CD14-positive monocyte (primary cell): ENCODE results near the gene MFAP3. TPM values are rescaled to one million over a fixed set of nuclear protein-coding genes. Genes with fewer than 3 reads are reported as not detected.

Source experiments
- DNase-seq, 3 donors: peaks; one replicate each; pipeline ENCODE4 v3.0.0-alpha.2; 2011 to 2022
- H2AFZ ChIP-seq: 2 replicates; pipeline ENCODE4 v1.6.0; 2012; ENCODE audit warnings: mild to moderate bottlenecking, low read depth, low read length, inconsistent platforms; ENCODE audit not compliant: insufficient read depth, poor library complexity, severe bottlenecking
- H3K27ac ChIP-seq, 2 donors: 1 replicate in 1 of 2; 2 replicates in 1 of 2; pipeline ENCODE4 v1.5.1; 2012 to 2013; ENCODE audit warnings: low read length in 2 of 2, control low read depth in 1 of 2, inconsistent platforms in 1 of 2, low read depth in 1 of 2, mild to moderate bottlenecking in 1 of 2
- H3K27me3 ChIP-seq, 2 donors: one replicate each; pipeline versions ENCODE4 v1.6.0 to v1.6.1; 2011 to 2013; ENCODE audit warnings: low read length in 2 of 2; ENCODE audit not compliant: control insufficient read depth in 2 of 2, insufficient read depth in 2 of 2
- H3K36me3 ChIP-seq, 2 donors: replicated peaks in 1 of 2; 1 replicate in 1 of 2; 2 replicates in 1 of 2; pipeline versions ENCODE4 v1.5.1 to v1.6.1; 2012 to 2013; ENCODE audit warnings: low read length in 2 of 2, control low read depth in 1 of 2, inconsistent platforms in 1 of 2, mild to moderate bottlenecking in 1 of 2; ENCODE audit not compliant: insufficient read depth in 2 of 2, control insufficient read depth in 1 of 2
- H3K4me1 ChIP-seq, 2 donors: 1 replicate in 1 of 2; 2 replicates in 1 of 2; pipeline versions ENCODE4 v1.5.1 to v1.6.1; 2012 to 2013; ENCODE audit warnings: low read length in 2 of 2, control low read depth in 1 of 2, inconsistent platforms in 1 of 2, mild to moderate bottlenecking in 1 of 2, moderate library complexity in 1 of 2; ENCODE audit not compliant: insufficient read depth in 2 of 2, control insufficient read depth in 1 of 2
- H3K4me2 ChIP-seq: replicated peaks from 2 replicates; pipeline ENCODE3; 2012; ENCODE audit warnings: low read length, moderate library complexity, mild to moderate bottlenecking; ENCODE audit not compliant: poor library complexity, severe bottlenecking; ENCODE audit errors: extremely low read depth
- H3K4me3 ChIP-seq, 3 experiments: fragments of 200-600 bp in 1 of 3; sonication (generic) in 1 of 3; replicated peaks in 1 of 3; 1 replicate in 2 of 3; 2 replicates in 1 of 3; pipeline ENCODE4 v1.5.1; 2011 to 2013; ENCODE audit warnings: low read length in 3 of 3, mild to moderate bottlenecking in 3 of 3, control low read depth in 2 of 3, low read depth in 2 of 3, inconsistent platforms in 1 of 3, moderate library complexity in 1 of 3
- H3K79me2 ChIP-seq: 2 replicates; pipeline ENCODE4 v1.6.0; 2012; ENCODE audit warnings: mild to moderate bottlenecking, control low read depth, inconsistent platforms, low read length, moderate library complexity; ENCODE audit not compliant: insufficient read depth
- H3K9ac ChIP-seq: 2 replicates; pipeline ENCODE4 v1.6.0; 2017; ENCODE audit warnings: low read length, mild to moderate bottlenecking; ENCODE audit not compliant: insufficient read depth, poor library complexity, severe bottlenecking
- H3K9me3 ChIP-seq, 2 donors: replicated peaks in 1 of 2; 1 replicate in 1 of 2; 2 replicates in 1 of 2; pipeline versions ENCODE4 v1.5.1 to v1.6.1; 2012 to 2013; ENCODE audit warnings: low read length in 2 of 2, control low read depth in 1 of 2; ENCODE audit not compliant: control insufficient read depth in 1 of 2, insufficient read depth in 1 of 2
- H4K20me1 ChIP-seq: 2 replicates; pipeline ENCODE4 v1.6.0; 2012; ENCODE audit warnings: mild to moderate bottlenecking, low read length, control low read depth, moderate library complexity; ENCODE audit not compliant: insufficient read depth
- H3K27ac Mint-ChIP-seq, 7 donors: one replicate each; pipeline ENCODE4 v1.8.0; 2020; ENCODE audit warnings: mild to moderate bottlenecking in 7 of 7, mixed read lengths in 7 of 7, moderate library complexity in 6 of 7, inconsistent platforms in 2 of 7
- H3K27me3 Mint-ChIP-seq, 3 donors: one replicate each; pipeline ENCODE4 v1.8.0; 2021 to 2022; ENCODE audit warnings: low read depth in 3 of 3, mild to moderate bottlenecking in 3 of 3, mixed read lengths in 3 of 3, moderate library complexity in 3 of 3, inconsistent platforms in 1 of 3
- H3K36me3 Mint-ChIP-seq, 2 donors: one replicate each; pipeline ENCODE4 v1.8.0; 2020; ENCODE audit warnings: mixed read lengths in 2 of 2, inconsistent platforms in 1 of 2, mild to moderate bottlenecking in 1 of 2
- H3K4me1 Mint-ChIP-seq: one replicate; pipeline ENCODE4 v1.8.0; 2020; ENCODE audit warnings: mild to moderate bottlenecking, mixed read lengths
- H3K4me3 Mint-ChIP-seq, 2 donors: one replicate each; pipeline ENCODE4 v1.8.0; 2020; ENCODE audit warnings: mild to moderate bottlenecking in 2 of 2, mixed read lengths in 2 of 2, moderate library complexity in 1 of 2
- H3K9me3 Mint-ChIP-seq, 7 donors: one replicate each; pipeline ENCODE4 v1.8.0; 2020 to 2022; ENCODE audit warnings: mixed read lengths in 7 of 7, mild to moderate bottlenecking in 6 of 7, moderate library complexity in 6 of 7, inconsistent platforms in 2 of 7
- CTCF ChIP-seq: fragments of 200-600 bp; IDR thresholded peaks from one replicate; pipeline ENCODE4 v1.8.0; 2022; ENCODE audit warnings: antibody characterized with exemption, mild to moderate bottlenecking
- WGBS: methylation state at CpG from one replicate; pipeline ENCODE4 v1.1.5; 2013; ENCODE audit warnings: missing lambda C conversion rate; ENCODE audit not compliant: insufficient coverage; 5-methylcytosine and 5-hydroxymethylcytosine counted together
- intact Hi-C, 2 donors: fragments of 100-400 bp; cut with micrococcal nuclease; formaldehyde crosslinking; loops; one replicate each; pipeline versions ENCODE4 v1.15.0 to v1.15.1; 2023
- polyA plus RNA-seq, 3 donors: library from polyadenylated mRNA; depleted of rRNA in 1 of 3; unstranded in 2 of 3; stranded (reverse) in 1 of 3; fragments of 300-500 nt in 2 of 3; fragments of >200 nt in 1 of 3; fragmentation: Illumina TruSeq in 2 of 3; gene quantifications; 1 replicate in 2 of 3; 2 replicates in 1 of 3; pipeline ENCODE4 v1.2.3, GENCODE V29; 2012 to 2021

MFAP3 gene
- polyA plus RNA-seq, 3 donors, result 7.4 to 13.1 (median 8.6) TPM

GRCh38 chr5:154025951-154026350 lies 12.8 kb upstream of the MFAP3 start:
- Mint-ChIP-seq H3K27ac (no peak overlapping the region), H3K27me3 (no peaks in the 10 kb centered on the region), H3K4me1 (no peaks in the 10 kb centered on the region), H3K9me3 (peaks cover 0 to 3% (median 0%) of the 10 kb centered on the region in 7 donors), H3K36me3 (peaks cover 50 to 64% of the 10 kb centered on the region in 2 donors), H3K4me3 (no peak overlapping the region)
- Histone ChIP-seq H3K27me3 (no peaks in the 10 kb centered on the region), H3K36me3 (peaks cover 32 to 60% of the 10 kb centered on the region in 2 donors), H4K20me1 (no peaks in the 10 kb centered on the region), H3K9me3 (no peaks in the 10 kb centered on the region), H3K4me1 (no peaks in the 10 kb centered on the region), H3K4me3 (no peak overlapping the region), H3K9ac (no peak overlapping the region), H3K4me2 (no peak overlapping the region), H3K79me2 (no peaks in the 10 kb centered on the region), H3K27ac (no peak overlapping the region), H2AFZ (no peak overlapping the region)
- intact Hi-C loops, result no loop called here
- no peak for TF ChIP-seq CTCF
- no peak for DNase-seq

- Mint-ChIP-seq H3K27ac (no peak overlapping the region), H3K27me3 (peaks cover 0 to 2% (median 0%) of the 10 kb centered on the region in 3 donors), H3K9me3 (no peaks in the 10 kb centered on the region), H3K36me3 (peaks cover 40 to 51% of the 10 kb centered on the region in 2 donors), H3K4me1 (peaks cover 3% of the 10 kb centered on the region), H3K4me3 (no peak overlapping the region)
- H3K9me3 ChIP-seq, result no peaks in the 10 kb centered on the region
- no peak overlapping the region for H3K27ac ChIP-seq
- H2AFZ ChIP-seq, result no peak overlapping the region
- H3K4me2 ChIP-seq, result no peak overlapping the region
- TF ChIP-seq CTCF, result no peak
- no peaks in the 10 kb centered on the region for H4K20me1 ChIP-seq
- peaks cover 15 to 44% of the 10 kb centered on the region in 2 donors for H3K36me3 ChIP-seq
- intact Hi-C loops, result no loop called here
- 77% methylated on average over 2 of the region's 2 CpGs for WGBS
- DNase-seq, result no peak
- H3K4me3 ChIP-seq, result no peak overlapping the region
- no peak overlapping the region for H3K9ac ChIP-seq
- H3K4me1 ChIP-seq, result no peaks in the 10 kb centered on the region
- no peaks in the 10 kb centered on the region for H3K27me3 ChIP-seq
- no peaks in the 10 kb centered on the region for H3K79me2 ChIP-seq
These were observed 6.8 kb upstream of the MFAP3 start for GRCh38 chr5:154031937-154032489.
